Suprapubic skin (tissue), 4 donors: ENCODE measurements around the gene MPLKIP. TPM values are rescaled to one million over a fixed set of nuclear protein-coding genes. Genes with fewer than 3 reads are reported as not detected.

Source experiments
- DNase-seq, 2 donors: peaks; one replicate each; pipeline ENCODE4 v3.0.0-alpha.2; 2019; ENCODE audit warnings: low spot score in 2 of 2
- H3K27ac ChIP-seq: fragments of 200-600 bp; sonication (generic); one replicate; pipeline ENCODE4 v1.5.1; 2019
- H3K27me3 ChIP-seq: fragments of 200-600 bp; sonication (generic); one replicate; pipeline ENCODE4 v1.5.1; 2019
- H3K36me3 ChIP-seq: fragments of 200-600 bp; sonication (generic); one replicate; pipeline ENCODE4 v1.5.1; 2019
- H3K4me1 ChIP-seq: fragments of 200-600 bp; sonication (generic); one replicate; pipeline ENCODE4 v1.5.1; 2019
- H3K4me3 ChIP-seq: fragments of 200-600 bp; sonication (generic); one replicate; pipeline ENCODE4 v1.5.1; 2019; ENCODE audit warnings: mild to moderate bottlenecking
- H3K9me3 ChIP-seq: fragments of 200-600 bp; sonication (generic); one replicate; pipeline ENCODE4 v1.5.1; 2019
- CTCF ChIP-seq, 2 donors: fragments of 200-600 bp in 1 of 2; fragments of 450-650 bp in 1 of 2; sonication (generic) in 1 of 2; IDR thresholded peaks; one replicate each; pipeline ENCODE4 v1.5.1; 2016 to 2019; ENCODE audit warnings: antibody characterized with exemption in 2 of 2, mild to moderate bottlenecking in 1 of 2, moderate library complexity in 1 of 2
- EP300 ChIP-seq: sonication (generic); formaldehyde crosslinking; IDR thresholded peaks from one replicate; pipeline ENCODE4 v1.6.1; 2017; ENCODE audit warnings: antibody characterized with exemption
- POLR2A ChIP-seq, 2 donors: fragments of 450-650 bp; IDR thresholded peaks; one replicate each; pipeline ENCODE4 v1.6.1; 2017; ENCODE audit warnings: antibody characterized with exemption in 2 of 2, mild to moderate bottlenecking in 2 of 2, moderate library complexity in 2 of 2
- POLR2AphosphoS5 ChIP-seq, 3 donors: sonication (generic); formaldehyde crosslinking; IDR thresholded peaks; one replicate each; pipeline ENCODE4 v1.6.1; 2017; ENCODE audit warnings: antibody characterized with exemption in 3 of 3
- WGBS: methylation state at CpG from one replicate; pipeline ENCODE4 v1.1.5; 2018; 5-methylcytosine and 5-hydroxymethylcytosine counted together
- total RNA-seq, 4 donors: library from RNA; depleted of rRNA; stranded (reverse); fragments of >200 nt; gene quantifications; one replicate each; pipeline ENCODE4 v1.1.0, GENCODE V29; 2016

MPLKIP gene
- total RNA-seq, 4 donors from 2014 or later: 24.7 to 44.8 (median 29.9) TPM

GRCh38 chr7:40115936-40116335 lies 18.5 kb downstream of the MPLKIP start:
- no peaks in the 10 kb centered on the region for H3K27me3 ChIP-seq
- DNase-seq: no peak
- no peak for TF ChIP-seq POLR2A (IDR thresholded peaks at IDR 0.05)
- TF ChIP-seq POLR2AphosphoS5 (IDR thresholded peaks at IDR 0.05): no peak
- TF ChIP-seq EP300: no peak
- WGBS: 90% methylated on average over 2 of the region's 2 CpGs
- no peak overlapping the region for H3K27ac ChIP-seq
- H3K4me3 ChIP-seq: no peak overlapping the region
- H3K4me1 ChIP-seq: no peaks in the 10 kb centered on the region
- H3K36me3 ChIP-seq: no peaks in the 10 kb centered on the region
- H3K9me3 ChIP-seq: no peaks in the 10 kb centered on the region

GRCh38 chr7:40105879-40106473 lies 28.4 kb downstream of the MPLKIP start:
- Histone ChIP-seq H3K36me3 (no peaks in the 10 kb centered on the region), H3K27ac (no peak overlapping the region), H3K4me3 (no peak overlapping the region), H3K9me3 (no peaks in the 10 kb centered on the region), H3K27me3 (no peaks in the 10 kb centered on the region), H3K4me1 (no peaks in the 10 kb centered on the region)
- no peak for TF ChIP-seq CTCF (IDR thresholded peaks at IDR 0.05)
- TF ChIP-seq EP300: no peak
- DNase-seq: no peak
- 87% methylated on average over 4 of the region's 4 CpGs for WGBS

GRCh38 chr7:40102897-40103296 lies 31.5 kb downstream of the MPLKIP start:
- H3K4me1 ChIP-seq: peaks cover 3% of the 10 kb centered on the region
- no peak overlapping the region for H3K4me3 ChIP-seq
- no peak overlapping the region for H3K27ac ChIP-seq
- no peak for TF ChIP-seq EP300
- no peaks in the 10 kb centered on the region for H3K9me3 ChIP-seq
- no peak for DNase-seq
- H3K36me3 ChIP-seq: no peaks in the 10 kb centered on the region
- no peaks in the 10 kb centered on the region for H3K27me3 ChIP-seq
- 97% methylated on average over 2 of the region's 2 CpGs for WGBS

- Histone ChIP-seq H3K27ac (no peak overlapping the region), H3K4me1 (peaks cover 6% of the 10 kb centered on the region), H3K27me3 (no peaks in the 10 kb centered on the region), H3K4me3 (no peak overlapping the region), H3K9me3 (no peaks in the 10 kb centered on the region), H3K36me3 (peaks cover 2% of the 10 kb centered on the region)
- TF ChIP-seq POLR2AphosphoS5 (IDR thresholded peaks at IDR 0.05) (no peak), POLR2A (IDR thresholded peaks at IDR 0.05) (no peak), CTCF (IDR thresholded peaks at IDR 0.05) (no peak), EP300 (no peak)
- WGBS: 85% methylated on average over 3 of the region's 3 CpGs
- no peak for DNase-seq
Measured at GRCh38 chr7:40101201-40101600, 33.2 kb downstream of the MPLKIP start.

GRCh38 chr7:40099837-40100236 lies 34.6 kb downstream of the MPLKIP start:
- Histone ChIP-seq H3K4me1 (peaks cover 6% of the 10 kb centered on the region), H3K36me3 (peaks cover 12% of the 10 kb centered on the region), H3K27me3 (no peaks in the 10 kb centered on the region), H3K4me3 (no peak overlapping the region), H3K9me3 (no peaks in the 10 kb centered on the region), H3K27ac (no peak overlapping the region)
- WGBS: 92% methylated on average over 4 of the region's 4 CpGs
- TF ChIP-seq EP300 (no peak), POLR2A (IDR thresholded peaks at IDR 0.05) (no peak), POLR2AphosphoS5 (IDR thresholded peaks at IDR 0.05) (no peak), CTCF (IDR thresholded peaks at IDR 0.05) (no peak)
- DNase-seq: no peak

- Histone ChIP-seq H3K9me3 (no peaks in the 10 kb centered on the region), H3K27ac (no peak overlapping the region), H3K36me3 (peaks cover 22% of the 10 kb centered on the region), H3K4me1 (peaks cover 6% of the 10 kb centered on the region), H3K27me3 (no peaks in the 10 kb centered on the region), H3K4me3 (no peak overlapping the region)
- TF ChIP-seq POLR2AphosphoS5 (IDR thresholded peaks at IDR 0.05) (no peak), EP300 (no peak), CTCF (IDR thresholded peaks at IDR 0.05) (no peak), POLR2A (IDR thresholded peaks at IDR 0.05) (no peak)
- no peak for DNase-seq
Measured at GRCh38 chr7:40098810-40099209, 35.6 kb downstream of the MPLKIP start.
